ENCODE measurements around the gene SMIM14. TPM values are rescaled to one million over a fixed set of nuclear protein-coding genes. Genes with fewer than 3 reads are reported as not detected.
"Not testable (repeated sequence)": the region's sequence is repeated elsewhere in the genome, so short reads cannot be mapped to it uniquely, and the experiment has no call there.

Gene SMIM14
- total RNA-seq, 1 donor from 2014 or later: 25.4 TPM

GRCh38 chr4:39648213-39648612 lies 9.5 kb upstream of the SMIM14 start:
- no peak for DNase-seq (ENCODE audit: low read depth)

GRCh38 chr4:39642885-39643552 lies 4.4 kb upstream of the SMIM14 start:
- DNase-seq (ENCODE audit: low read depth): no peak

- no peak for DNase-seq (ENCODE audit: low read depth)
Measured at GRCh38 chr4:39641451-39641850, 2.8 kb upstream of the SMIM14 start.

- peak; percentile 69 for DNase-seq (ENCODE audit: low read depth)
Measured at GRCh38 chr4:39637586-39638353, 895 bp downstream of the SMIM14 start.

- DNase-seq (ENCODE audit: low read depth): no peak
Measured at GRCh38 chr4:39637221-39637585, 1.5 kb downstream of the SMIM14 start.

GRCh38 chr4:39636531-39637184 lies 2.0 kb downstream of the SMIM14 start:
- peak; percentile 32 for DNase-seq (ENCODE audit: low read depth)

- DNase-seq (ENCODE audit: low read depth): no peak
Measured at GRCh38 chr4:39635023-39635422, 3.6 kb downstream of the SMIM14 start.

- no peak for DNase-seq (ENCODE audit: low read depth)
Measured at GRCh38 chr4:39631700-39632079, 7.0 kb downstream of the SMIM14 start.

- DNase-seq (ENCODE audit: low read depth): no peak
Measured at GRCh38 chr4:39627413-39627812, 11.3 kb downstream of the SMIM14 start.

GRCh38 chr4:39626913-39627312 lies 11.8 kb downstream of the SMIM14 start:
- DNase-seq (ENCODE audit: low read depth): no peak

- no peak for DNase-seq (ENCODE audit: low read depth)
Measured at GRCh38 chr4:39626261-39626660, 12.4 kb downstream of the SMIM14 start.

- peak; percentile 75 for DNase-seq (ENCODE audit: low read depth)
Measured at GRCh38 chr4:39621582-39621981, 17.1 kb downstream of the SMIM14 start.

- no peak for DNase-seq (ENCODE audit: low read depth)
Measured at GRCh38 chr4:39620551-39621313, 17.9 kb downstream of the SMIM14 start.

- DNase-seq (ENCODE audit: low read depth): no peak
Measured at GRCh38 chr4:39617534-39617933, 21.1 kb downstream of the SMIM14 start.

- peak; percentile 14 for DNase-seq (ENCODE audit: low read depth)
Measured at GRCh38 chr4:39616651-39617050, 22.0 kb downstream of the SMIM14 start.

- not testable (repeated sequence) for DNase-seq (ENCODE audit: low read depth)
Measured at GRCh38 chr4:39616112-39616511, 22.6 kb downstream of the SMIM14 start.

- DNase-seq (ENCODE audit: low read depth): peak; percentile 35
Measured at GRCh38 chr4:39614487-39615162, 24.0 kb downstream of the SMIM14 start.

- peak; percentile 22 for DNase-seq (ENCODE audit: low read depth)
Measured at GRCh38 chr4:39613093-39613656, 25.5 kb downstream of the SMIM14 start.

GRCh38 chr4:39609454-39609931 lies 29.2 kb downstream of the SMIM14 start:
- DNase-seq (ENCODE audit: low read depth): no peak

- DNase-seq (ENCODE audit: low read depth): no peak
Measured at GRCh38 chr4:39608451-39608850, 30.2 kb downstream of the SMIM14 start.

- no peak for DNase-seq (ENCODE audit: low read depth)
Measured at GRCh38 chr4:39606747-39607146, 31.9 kb downstream of the SMIM14 start.
